ENCODE measurements around the gene ESRRB.
A peak's percentile ranks its signal among the peaks of the same experiment; 100 is the strongest.

The ESRRB gene

GRCh38 chr14:76375947-76376404 lies at the start of gene ESRRB:
ESRRB (plus strand) TSS chr14:76376137; CDS start chr14:76376402, 265 bp downstream.
- DNase-seq (ENCODE audit: low read depth) = peak; percentile 20

GRCh38 chr14:76326918-76327689 lies 48.8 kb upstream of the ESRRB start:
- DNase-seq (ENCODE audit: low read depth) = no peak

- DNase-seq (ENCODE audit: low read depth) = no peak
Observed at GRCh38 chr14:76328457-76329137, 47.3 kb upstream of the ESRRB start.

- no peak for DNase-seq (ENCODE audit: low read depth)
Observed at GRCh38 chr14:76329154-76329928, 46.6 kb upstream of the ESRRB start.

- DNase-seq (ENCODE audit: low read depth) = no peak
Observed at GRCh38 chr14:76329951-76330350, 46.0 kb upstream of the ESRRB start.

- DNase-seq (ENCODE audit: low read depth) = no peak
Observed at GRCh38 chr14:76330411-76331327, 45.3 kb upstream of the ESRRB start.

GRCh38 chr14:76331328-76332011 lies 44.5 kb upstream of the ESRRB start:
- no peak for DNase-seq (ENCODE audit: low read depth)

GRCh38 chr14:76333664-76334063 lies 42.3 kb upstream of the ESRRB start:
- no peak for DNase-seq (ENCODE audit: low read depth)

GRCh38 chr14:76334316-76334715 lies 41.6 kb upstream of the ESRRB start:
- no peak for DNase-seq (ENCODE audit: low read depth)

GRCh38 chr14:76336876-76337275 lies 39.1 kb upstream of the ESRRB start:
- DNase-seq (ENCODE audit: low read depth) = no peak

- DNase-seq (ENCODE audit: low read depth) = no peak
Observed at GRCh38 chr14:76337635-76338545, 38.0 kb upstream of the ESRRB start.

- DNase-seq (ENCODE audit: low read depth) = no peak
Observed at GRCh38 chr14:76339728-76340615, 36.0 kb upstream of the ESRRB start.

- DNase-seq (ENCODE audit: low read depth) = no peak
Observed at GRCh38 chr14:76343386-76343785, 32.6 kb upstream of the ESRRB start.

GRCh38 chr14:76346391-76347160 lies 29.4 kb upstream of the ESRRB start:
- no peak for DNase-seq (ENCODE audit: low read depth)

- no peak for DNase-seq (ENCODE audit: low read depth)
Observed at GRCh38 chr14:76348898-76349297, 27.0 kb upstream of the ESRRB start.

- DNase-seq (ENCODE audit: low read depth) = no peak
Observed at GRCh38 chr14:76349993-76350392, 25.9 kb upstream of the ESRRB start.

- DNase-seq (ENCODE audit: low read depth) = no peak
Observed at GRCh38 chr14:76350671-76351070, 25.3 kb upstream of the ESRRB start.

- peak; percentile 3 for DNase-seq (ENCODE audit: low read depth)
Observed at GRCh38 chr14:76351941-76352340, 24.0 kb upstream of the ESRRB start.
